ENCODE measurements around the gene TBC1D4.

The TBC1D4 gene

GRCh38 chr13:75414036-75414827, 67.7 kb downstream of the TBC1D4 start:
- in situ Hi-C loops (cut with HindIII; ENCODE audit: low sequenced_read_pairs), result no loop called here
- no peak for DNase-seq (ENCODE audit: low read depth)
- no peak overlapping the region for H3K4me3 ChIP-seq (ENCODE audit: low read depth, low read length)
- TF ChIP-seq, protein P1, sequence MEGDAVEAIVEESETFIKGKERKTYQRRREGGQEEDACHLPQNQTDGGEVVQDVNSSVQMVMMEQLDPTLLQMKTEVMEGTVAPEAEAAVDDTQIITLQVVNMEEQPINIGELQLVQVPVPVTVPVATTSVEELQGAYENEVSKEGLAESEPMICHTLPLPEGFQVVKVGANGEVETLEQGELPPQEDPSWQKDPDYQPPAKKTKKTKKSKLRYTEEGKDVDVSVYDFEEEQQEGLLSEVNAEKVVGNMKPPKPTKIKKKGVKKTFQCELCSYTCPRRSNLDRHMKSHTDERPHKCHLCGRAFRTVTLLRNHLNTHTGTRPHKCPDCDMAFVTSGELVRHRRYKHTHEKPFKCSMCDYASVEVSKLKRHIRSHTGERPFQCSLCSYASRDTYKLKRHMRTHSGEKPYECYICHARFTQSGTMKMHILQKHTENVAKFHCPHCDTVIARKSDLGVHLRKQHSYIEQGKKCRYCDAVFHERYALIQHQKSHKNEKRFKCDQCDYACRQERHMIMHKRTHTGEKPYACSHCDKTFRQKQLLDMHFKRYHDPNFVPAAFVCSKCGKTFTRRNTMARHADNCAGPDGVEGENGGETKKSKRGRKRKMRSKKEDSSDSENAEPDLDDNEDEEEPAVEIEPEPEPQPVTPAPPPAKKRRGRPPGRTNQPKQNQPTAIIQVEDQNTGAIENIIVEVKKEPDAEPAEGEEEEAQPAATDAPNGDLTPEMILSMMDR (IDR thresholded peaks at IDR 0.05; ENCODE audit: low read depth, low read length, missing control alignments), result no peak

DNA sequence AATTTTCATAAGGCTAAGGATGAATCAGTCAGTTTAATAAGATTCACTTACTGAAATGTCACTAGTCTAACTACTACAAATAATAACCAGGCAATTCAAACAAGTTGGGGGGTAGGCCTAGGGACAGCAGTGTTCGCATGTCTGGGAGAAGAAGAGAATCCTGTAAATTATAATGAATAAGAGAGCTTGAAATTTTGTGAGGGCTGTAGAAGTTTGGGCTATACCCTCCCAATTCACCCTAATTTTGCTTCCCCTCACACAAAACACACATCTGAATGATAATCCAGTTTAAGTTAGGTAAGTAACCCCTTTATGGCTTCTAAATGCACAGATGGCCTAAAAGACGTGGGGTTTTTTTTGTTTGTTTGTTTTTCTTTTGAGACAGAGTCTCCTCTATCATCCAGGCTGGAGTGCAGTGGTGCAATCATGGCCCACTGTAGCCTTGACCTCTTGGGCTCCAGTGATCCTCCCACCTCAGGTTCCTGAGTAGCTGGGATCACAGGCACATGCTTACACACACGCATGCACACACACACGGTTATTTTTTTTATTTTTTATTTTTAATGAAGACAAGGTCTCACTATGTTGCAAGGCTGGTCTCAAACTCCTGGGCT, 69.9 kb downstream of the TBC1D4 start:
- TF ChIP-seq, protein P1 (IDR thresholded peaks at IDR 0.05; ENCODE audit: low read depth, low read length, missing control alignments), result no peak
- in situ Hi-C loops (cut with HindIII; ENCODE audit: low sequenced_read_pairs), result no loop called here
- DNase-seq (ENCODE audit: low read depth), result no peak
- H3K4me3 ChIP-seq (ENCODE audit: low read depth, low read length), result no peak overlapping the region

DNA sequence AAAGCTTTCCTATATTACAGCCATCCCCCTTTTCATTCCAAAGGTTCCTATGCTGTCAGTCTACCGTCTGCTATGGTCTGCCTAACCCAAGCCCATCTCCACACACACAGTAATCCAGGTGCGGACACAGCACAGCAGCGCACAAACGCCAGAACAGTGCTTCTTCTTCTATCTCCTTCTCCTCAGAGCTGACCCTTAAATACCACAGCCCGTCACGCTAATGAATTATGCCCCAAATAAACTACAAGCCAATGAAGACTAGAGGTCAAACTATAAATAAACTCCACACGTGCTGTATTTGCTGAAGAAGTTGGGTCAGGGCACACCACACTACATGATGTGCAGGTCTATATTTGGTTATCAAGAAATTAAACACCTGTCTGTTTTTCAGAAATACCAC, 71.8 kb downstream of the TBC1D4 start:
- DNase-seq (ENCODE audit: low read depth), result no peak
- no peak overlapping the region for H3K4me3 ChIP-seq (ENCODE audit: low read depth, low read length)
- in situ Hi-C loops (cut with HindIII; ENCODE audit: low sequenced_read_pairs), result no loop called here
- TF ChIP-seq, protein P1 (IDR thresholded peaks at IDR 0.05; ENCODE audit: low read depth, low read length, missing control alignments), result no peak

GRCh38 chr13:75407998-75408397, 74.0 kb downstream of the TBC1D4 start:
- TF ChIP-seq, protein P1 (IDR thresholded peaks at IDR 0.05; ENCODE audit: low read depth, low read length, missing control alignments), result no peak
- no peak for DNase-seq (ENCODE audit: low read depth)
- in situ Hi-C loops (cut with HindIII; ENCODE audit: low sequenced_read_pairs), result no loop called here
- H3K4me3 ChIP-seq (ENCODE audit: low read depth, low read length), result no peak overlapping the region

DNA sequence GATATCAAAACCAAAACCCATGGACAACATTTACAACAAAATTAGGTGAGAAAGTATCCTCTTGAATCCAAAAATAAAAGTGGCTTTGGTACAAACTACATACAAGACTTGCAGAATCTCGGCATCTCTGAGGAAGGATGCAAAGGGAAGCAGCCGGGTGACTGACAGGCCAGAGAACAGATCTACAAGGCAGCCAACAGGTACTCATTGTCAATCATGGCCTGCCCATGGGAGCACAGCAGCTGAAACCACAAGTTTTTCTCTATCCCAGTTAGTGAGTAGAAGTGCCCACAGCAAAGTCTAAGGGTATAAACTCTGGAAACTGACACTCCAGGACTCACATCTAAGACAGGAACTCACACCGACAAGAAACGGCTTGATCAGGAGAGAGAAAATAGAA, 74.5 kb downstream of the TBC1D4 start:
- H3K4me3 ChIP-seq (ENCODE audit: low read depth, low read length), result no peak overlapping the region
- no peak for DNase-seq (ENCODE audit: low read depth)
- TF ChIP-seq, protein P1 (IDR thresholded peaks at IDR 0.05; ENCODE audit: low read depth, low read length, missing control alignments), result no peak
- in situ Hi-C loops (cut with HindIII; ENCODE audit: low sequenced_read_pairs), result no loop called here

- no peak overlapping the region for H3K4me3 ChIP-seq (ENCODE audit: low read depth, low read length)
- peak; percentile 68 for DNase-seq (ENCODE audit: low read depth)
- TF ChIP-seq, protein P1 (IDR thresholded peaks at IDR 0.05; ENCODE audit: low read depth, low read length, missing control alignments), result no peak
- in situ Hi-C loops (cut with HindIII; ENCODE audit: low sequenced_read_pairs), result no loop called here
Observed at GRCh38 chr13:75405976-75406703, 75.8 kb downstream of the TBC1D4 start.

All from astrocyte of the cerebellum (primary cell).